ENCODE results near the gene MYL7.

GRCh38 chr7:44098092-44099068 lies 42.8 kb downstream of the MYL7 start:
- TF ChIP-seq CTCF (IDR thresholded peaks at IDR 0.05; ENCODE audit: insufficient read depth, low read length, poor library complexity, severe bottlenecking) (no peak), EZH2phosphoT487 (conservative IDR thresholded peaks at IDR 0.05; ENCODE audit: low read length) (no peak)
